ENCODE data around the gene GYS1. TPM values are rescaled to one million over a fixed set of nuclear protein-coding genes. Genes with fewer than 3 reads are reported as not detected.
A peak's percentile ranks its signal among the peaks of the same experiment; 100 is the strongest.
"Not testable (repeated sequence)": the region's sequence is repeated elsewhere in the genome, so short reads cannot be mapped to it uniquely, and the experiment has no call there.

GYS1 gene
- 40.0 and 41.5 TPM in 2 replicates for total RNA-seq

DNA sequence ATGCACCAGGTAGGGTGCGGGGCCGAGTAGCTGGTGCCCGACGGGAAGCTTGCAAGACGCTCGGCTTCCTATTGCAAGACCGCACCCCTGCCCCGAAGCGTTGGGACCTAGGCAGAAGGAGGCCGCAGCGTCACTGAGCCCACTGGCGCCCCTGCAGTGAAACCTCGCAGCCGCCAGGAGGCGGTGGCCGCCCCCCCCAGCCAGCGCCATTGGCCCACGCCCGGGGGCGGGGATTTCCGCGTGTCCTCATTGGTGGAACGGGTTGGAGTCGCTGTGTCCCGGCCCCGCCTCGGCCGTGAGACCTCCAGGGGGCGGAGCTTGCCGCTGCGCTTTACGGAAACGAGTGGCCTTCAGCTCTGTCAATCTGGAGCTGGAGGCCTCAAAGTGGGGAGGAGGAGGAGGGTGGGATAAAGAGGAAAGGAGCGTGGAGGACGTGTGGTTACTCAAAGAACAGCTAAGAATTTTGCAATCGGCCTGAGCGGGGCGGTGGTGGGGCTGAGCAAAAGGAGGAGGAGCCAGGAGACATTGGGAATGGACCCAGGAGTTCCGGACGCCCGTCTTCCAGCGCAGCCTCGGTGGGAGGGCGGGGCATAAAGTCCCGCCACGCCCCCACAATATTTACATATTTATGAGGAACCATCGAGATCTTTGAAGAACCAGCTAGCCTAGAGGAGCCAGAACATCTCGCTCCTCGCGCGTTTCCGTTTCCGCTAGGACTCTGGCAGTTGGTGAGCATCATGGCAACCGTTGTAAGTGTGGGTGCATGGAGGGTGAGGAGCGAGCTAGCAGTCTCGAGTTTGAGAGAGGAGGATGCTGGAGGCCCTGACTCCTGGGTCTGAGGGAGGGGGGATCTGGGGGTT lies at the start of gene GYS1, which contains the start of gene RUVBL2:
Gene GYS1 (minus strand): TSS at position 135 of the 860 bp plus-strand sequence. CDS start 197 bp downstream, outside the sequence.
Gene RUVBL2 (plus strand): TSS at position 713 of the 860 bp plus-strand sequence. CDS start 25 bp downstream, at position 738.
- DNase-seq (ENCODE audit: extremely low read depth, low read depth, low spot score) = peak; percentile 91

DNA sequence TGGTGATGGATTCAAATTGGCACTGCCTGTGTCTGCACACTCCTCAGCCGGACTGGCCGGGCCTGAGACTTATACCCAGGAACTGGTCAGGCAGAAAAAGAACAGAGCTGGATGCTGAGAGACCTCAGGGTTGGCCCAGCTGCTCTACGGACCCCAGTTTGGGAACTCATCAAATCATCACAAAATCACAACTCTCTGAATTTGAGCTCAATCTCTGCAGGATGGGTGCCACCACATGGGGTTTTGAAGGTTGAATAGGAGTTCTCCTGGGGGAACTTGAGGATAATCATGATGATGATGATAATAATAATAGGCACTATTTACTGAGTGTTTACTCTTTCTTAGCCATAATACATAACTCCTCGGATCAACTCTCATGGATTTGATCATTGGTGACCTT lies 49.6 kb upstream of the GYS1 start:
- not testable (repeated sequence) for DNase-seq (ENCODE audit: extremely low read depth, low read depth, low spot score)

DNA sequence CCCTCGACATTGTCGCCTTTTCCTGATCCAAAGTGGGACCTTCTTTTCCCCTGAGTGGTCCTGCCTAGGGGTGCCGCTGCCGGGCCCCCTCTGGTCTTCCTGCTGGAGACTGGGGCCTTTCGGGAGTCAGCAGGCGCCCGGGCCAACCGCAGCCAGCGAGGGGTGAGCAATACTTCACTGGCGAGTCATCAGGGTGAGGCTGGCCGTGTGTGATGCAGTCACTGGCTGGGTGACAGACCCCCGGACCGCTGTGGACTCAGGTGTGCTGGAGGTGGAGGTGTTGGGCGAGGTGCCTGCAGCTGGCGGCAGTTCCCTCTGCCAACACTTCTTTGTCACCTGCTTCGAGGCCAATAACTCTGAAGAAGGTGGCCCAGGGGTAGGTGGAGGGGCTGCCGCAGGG lies 49.1 kb upstream of the GYS1 start:
- DNase-seq (ENCODE audit: extremely low read depth, low read depth, low spot score) = no peak

DNA sequence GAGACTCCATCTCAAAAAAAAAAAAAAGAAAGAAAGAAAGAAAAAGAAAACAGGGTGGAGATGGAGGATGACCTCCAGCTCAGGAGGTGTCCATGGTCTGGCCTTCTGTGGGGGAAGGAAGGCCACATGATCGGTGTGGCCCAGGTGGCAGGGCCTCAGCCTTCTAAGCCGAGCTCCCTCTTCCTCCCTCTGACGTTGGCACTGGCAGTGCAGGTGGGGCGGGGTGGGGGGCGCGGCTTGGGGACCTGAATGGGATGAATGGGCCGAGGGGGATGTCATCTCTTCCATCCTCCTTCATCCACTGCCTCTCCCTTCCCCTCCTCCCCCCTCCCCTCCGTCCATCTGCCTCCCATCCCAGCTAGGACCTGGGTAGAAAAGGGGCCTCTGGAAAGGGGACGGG lies 46.6 kb upstream of the GYS1 start:
- not testable (repeated sequence) for DNase-seq (ENCODE audit: extremely low read depth, low read depth, low spot score)

DNA sequence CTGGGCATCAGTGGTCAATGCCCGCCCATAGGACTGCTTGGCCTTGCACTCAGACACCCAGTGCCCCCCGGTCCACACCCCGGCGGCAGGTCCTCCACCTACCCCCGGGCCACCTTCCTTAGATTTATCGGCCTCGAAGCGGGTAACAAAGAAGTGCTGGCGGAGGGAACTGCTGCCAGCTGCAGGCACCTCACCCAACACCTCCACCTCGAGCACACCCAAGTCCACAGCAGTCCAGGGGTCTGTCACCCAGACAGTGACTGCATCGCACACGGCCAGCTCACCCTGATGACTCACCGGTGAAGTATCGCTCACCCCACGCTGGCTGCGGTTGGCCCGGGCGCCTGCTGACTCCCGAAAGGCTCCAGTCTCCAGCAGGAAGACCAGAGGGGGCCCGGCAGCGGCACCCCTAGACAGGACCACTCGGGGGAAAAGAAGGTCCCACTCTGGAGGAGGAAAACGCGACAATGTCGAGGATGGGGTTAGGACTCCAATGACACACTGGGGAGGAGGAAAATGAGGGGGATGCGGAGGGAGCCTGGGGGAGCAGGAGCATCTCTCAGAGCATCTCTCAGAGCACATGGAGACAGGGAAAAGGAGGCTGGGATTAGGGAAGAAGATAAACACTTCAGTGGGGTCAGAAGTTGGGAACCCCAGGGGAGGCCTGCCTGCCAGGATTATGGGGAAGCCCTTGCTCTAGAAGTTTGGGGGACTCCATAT lies 45.6 kb upstream of the GYS1 start:
- not testable (repeated sequence) for DNase-seq (ENCODE audit: extremely low read depth, low read depth, low spot score)

DNA sequence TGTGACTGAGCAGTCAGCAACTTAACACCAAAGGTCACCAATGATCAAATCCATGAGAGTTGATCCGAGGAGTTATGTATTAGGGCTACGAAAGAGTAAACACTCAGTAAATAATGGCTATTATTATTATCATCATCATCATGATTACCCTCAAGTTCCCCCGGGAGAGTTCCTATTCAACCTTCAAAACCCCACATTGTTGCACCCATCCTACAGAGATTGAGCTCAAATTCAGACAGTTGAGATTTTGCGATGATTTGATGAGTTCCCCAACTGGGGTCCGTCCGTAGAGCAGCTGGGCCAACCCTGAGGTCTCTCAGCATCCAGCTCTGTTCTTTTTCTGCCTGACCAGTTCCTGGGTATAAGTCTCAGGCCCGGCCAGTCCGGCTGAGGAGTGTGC lies 45.0 kb upstream of the GYS1 start:
- DNase-seq (ENCODE audit: extremely low read depth, low read depth, low spot score) = not testable (repeated sequence)

DNA sequence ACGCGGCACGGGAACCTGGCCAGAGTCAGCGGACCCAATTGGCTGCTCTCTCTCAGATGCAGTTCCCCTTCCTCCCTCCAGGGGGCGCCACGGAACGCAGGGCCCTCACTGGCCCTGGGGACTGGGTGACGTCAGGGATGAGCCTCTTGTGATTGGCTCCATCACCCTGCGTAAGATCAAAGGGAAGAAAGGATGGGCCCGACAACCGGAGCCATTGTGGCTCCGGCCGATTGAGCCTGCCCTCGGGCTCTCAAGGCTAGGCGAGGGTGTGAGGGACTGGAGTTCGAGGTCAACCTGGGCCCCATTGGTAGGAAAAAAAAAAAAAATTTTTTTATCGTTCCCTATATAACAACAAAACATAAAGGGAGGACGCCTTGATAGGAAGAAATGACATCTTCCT lies 43.7 kb upstream of the GYS1 start, which contains the start of gene CGB1:
Gene CGB1 (minus strand): TSS at position 81 of the 400 bp plus-strand sequence. CDS start 184 bp downstream, outside the sequence.
- DNase-seq (ENCODE audit: extremely low read depth, low read depth, low spot score) = not testable (repeated sequence)

DNA sequence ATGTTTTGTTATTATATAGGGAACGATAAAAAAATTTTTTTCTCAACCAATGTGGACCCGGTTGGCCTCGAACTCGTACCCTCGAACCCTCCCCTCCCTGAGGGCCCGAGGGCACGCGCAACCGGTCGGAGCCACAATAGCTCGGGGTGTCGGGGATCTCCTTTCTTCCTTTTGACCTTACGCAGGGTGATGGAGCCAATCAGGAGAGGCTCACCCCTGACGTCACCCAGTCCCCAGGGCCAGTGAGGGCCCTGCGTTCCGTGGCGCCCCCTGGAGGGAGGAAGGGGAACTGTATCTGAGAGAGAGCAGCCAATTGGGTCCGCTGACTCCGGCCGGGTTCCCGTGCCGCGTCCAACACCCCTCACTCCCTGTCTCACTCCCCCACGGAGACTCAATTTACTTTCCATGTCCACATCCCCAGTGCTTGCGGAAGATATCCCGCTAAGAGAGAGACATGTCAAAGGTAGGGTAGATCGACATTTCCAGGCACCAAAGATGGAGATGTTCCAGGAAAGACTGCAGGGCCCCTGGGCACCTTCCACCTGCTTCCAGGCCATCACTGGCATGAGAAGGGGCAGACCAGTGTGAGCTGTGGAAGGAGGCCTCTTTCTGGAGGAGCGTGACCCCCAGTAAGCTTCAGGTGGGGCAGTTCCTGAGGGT lies 38.7 kb upstream of the GYS1 start, which contains the start of gene CGB2:
Gene CGB2 (plus strand): TSS at position 249 of the 660 bp plus-strand sequence. CDS start 206 bp downstream, at position 455.
- DNase-seq (ENCODE audit: extremely low read depth, low read depth, low spot score) = not testable (repeated sequence)

DNA sequence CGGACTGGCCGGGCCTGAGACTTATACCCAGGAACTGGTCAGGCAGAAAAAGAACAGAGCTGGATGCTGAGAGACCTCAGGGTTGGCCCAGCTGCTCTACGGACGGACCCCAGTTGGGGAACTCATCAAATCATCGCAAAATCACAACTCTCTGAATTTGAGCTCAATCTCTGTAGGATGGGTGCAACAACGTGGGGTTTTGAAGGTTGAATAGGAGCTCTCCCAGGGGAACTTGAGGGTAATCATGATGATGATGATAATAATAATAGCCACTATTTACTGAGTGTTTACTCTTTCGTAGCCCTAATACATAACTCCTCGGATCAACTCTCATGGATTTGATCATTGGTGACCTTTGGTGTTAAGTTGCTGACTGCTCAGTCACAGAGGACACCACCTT lies 37.2 kb upstream of the GYS1 start:
- DNase-seq (ENCODE audit: extremely low read depth, low read depth, low spot score) = not testable (repeated sequence)

DNA sequence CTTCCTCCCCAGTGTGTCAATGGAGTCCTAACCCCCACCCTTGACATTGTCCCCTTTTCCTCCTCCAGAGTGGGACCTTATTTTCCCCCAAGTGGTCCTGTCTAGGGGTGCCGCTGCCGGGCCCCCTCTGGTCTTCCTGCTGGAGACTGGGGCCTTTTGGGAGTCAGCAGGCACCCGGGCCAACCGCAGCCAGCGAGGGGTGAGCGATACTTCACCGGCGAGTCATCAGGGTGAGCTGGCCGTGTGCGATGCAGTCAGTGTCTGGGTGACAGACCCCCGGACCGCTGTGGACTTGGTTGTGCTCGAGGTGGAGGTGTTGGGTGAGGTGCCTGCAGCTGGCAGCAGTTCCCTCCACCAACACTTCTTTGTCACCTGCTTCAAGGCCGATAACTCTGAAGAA lies 36.6 kb upstream of the GYS1 start:
- not testable (repeated sequence) for DNase-seq (ENCODE audit: extremely low read depth, low read depth, low spot score)

DNA sequence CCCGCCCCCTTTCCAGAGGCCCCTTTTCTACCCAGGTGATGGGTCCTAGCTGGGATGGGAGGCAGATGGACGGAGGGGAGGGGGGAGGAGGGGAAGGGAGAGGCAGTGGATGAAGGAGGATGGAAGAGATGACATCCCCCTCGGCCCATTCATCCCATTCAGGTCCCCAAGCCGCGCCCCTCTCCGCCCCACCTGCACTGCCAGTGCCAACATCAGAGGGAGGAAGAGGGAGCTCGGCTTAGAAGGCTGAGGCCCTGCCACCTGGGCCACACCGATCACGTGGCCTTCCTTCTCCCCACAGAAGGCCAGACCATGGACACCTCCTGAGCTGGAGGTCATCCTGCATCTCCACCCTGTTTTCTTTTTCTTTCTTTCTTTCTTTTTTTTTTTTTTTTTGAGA lies 35.6 kb upstream of the GYS1 start:
- not testable (repeated sequence) for DNase-seq (ENCODE audit: extremely low read depth, low read depth, low spot score)

DNA sequence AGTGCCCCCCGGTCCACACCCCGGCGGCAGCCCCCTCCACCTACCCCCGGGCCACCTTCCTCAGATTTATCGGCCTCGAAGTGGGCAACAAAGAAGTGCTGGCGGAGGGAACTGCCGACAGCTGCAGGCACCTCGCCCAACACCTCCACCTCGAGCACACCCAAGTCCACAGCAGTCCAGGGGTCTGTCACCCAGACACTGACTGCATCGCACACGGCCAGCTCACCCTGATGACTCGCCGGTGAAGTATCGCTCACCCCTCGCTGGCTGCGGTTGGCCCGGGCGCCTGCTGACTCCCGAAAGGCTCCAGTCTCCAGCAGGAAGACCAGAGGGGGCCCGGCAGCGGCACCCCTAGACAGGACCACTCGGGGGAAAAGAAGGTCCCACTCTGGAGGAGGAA lies 32.5 kb upstream of the GYS1 start:
- DNase-seq (ENCODE audit: extremely low read depth, low read depth, low spot score) = not testable (repeated sequence)

DNA sequence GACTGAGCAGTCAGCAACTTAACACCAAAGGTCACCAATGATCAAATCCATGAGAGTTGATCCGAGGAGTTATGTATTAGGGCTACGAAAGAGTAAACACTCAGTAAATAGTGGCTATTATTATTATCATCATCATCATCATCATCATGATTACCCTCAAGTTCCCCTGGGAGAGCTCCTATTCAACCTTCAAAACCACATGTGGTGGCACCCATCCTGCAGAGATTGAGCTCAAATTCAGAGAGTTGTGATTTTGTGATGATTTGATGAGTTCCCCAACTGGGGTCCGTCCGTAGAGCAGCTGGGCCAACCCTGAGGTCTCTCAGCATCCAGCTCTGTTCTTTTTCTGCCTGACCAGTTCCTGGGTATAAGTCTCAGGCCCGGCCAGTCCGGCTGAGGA lies 32.0 kb upstream of the GYS1 start:
- not testable (repeated sequence) for DNase-seq (ENCODE audit: extremely low read depth, low read depth, low spot score)

DNA sequence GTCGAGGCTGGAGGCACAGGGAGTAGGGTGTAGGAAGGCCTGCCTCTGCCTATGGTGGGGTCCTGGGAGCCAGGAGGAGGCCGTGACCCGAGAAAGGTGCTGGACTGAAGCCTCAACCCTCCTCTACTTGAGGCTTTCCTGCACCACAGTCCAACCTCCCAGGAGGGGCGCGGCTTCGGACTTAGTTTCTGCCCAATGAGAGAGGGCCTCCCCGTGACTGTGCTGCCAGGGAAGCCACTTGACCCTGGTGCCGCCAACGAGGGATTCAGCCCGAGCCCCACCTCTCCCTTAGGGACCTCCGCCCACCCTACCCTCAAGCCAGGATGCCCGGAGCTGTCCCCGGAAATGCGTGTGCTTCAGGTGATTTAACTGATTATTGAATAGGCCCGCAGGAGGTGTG lies 31.1 kb upstream of the GYS1 start, which contains the start of gene CGB3:
Gene CGB3 (minus strand): TSS at position 101 of the 400 bp plus-strand sequence. CDS start 362 bp downstream, outside the sequence.
- not testable (repeated sequence) for DNase-seq (ENCODE audit: extremely low read depth, low read depth, low spot score)

DNA sequence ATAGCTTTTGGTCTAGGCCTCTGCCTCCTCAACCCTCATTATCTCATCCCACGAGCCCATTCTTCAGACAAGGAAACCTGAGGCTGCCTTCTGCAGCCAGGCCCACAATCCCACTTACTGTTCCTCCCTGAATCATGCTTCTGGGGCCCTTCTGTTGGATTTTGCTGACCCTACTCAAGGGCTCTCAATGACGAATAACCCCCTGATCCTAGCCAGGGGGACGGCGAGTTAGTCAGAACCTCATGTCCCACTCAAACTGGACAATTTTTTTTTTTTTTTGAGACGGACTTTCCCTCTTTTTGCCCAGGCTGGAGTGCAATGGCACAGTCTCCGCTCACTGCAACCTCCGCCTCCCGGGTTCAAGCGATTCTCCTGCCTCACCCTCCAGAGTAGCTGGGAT lies 29.0 kb upstream of the GYS1 start:
- DNase-seq (ENCODE audit: extremely low read depth, low read depth, low spot score) = no peak

DNA sequence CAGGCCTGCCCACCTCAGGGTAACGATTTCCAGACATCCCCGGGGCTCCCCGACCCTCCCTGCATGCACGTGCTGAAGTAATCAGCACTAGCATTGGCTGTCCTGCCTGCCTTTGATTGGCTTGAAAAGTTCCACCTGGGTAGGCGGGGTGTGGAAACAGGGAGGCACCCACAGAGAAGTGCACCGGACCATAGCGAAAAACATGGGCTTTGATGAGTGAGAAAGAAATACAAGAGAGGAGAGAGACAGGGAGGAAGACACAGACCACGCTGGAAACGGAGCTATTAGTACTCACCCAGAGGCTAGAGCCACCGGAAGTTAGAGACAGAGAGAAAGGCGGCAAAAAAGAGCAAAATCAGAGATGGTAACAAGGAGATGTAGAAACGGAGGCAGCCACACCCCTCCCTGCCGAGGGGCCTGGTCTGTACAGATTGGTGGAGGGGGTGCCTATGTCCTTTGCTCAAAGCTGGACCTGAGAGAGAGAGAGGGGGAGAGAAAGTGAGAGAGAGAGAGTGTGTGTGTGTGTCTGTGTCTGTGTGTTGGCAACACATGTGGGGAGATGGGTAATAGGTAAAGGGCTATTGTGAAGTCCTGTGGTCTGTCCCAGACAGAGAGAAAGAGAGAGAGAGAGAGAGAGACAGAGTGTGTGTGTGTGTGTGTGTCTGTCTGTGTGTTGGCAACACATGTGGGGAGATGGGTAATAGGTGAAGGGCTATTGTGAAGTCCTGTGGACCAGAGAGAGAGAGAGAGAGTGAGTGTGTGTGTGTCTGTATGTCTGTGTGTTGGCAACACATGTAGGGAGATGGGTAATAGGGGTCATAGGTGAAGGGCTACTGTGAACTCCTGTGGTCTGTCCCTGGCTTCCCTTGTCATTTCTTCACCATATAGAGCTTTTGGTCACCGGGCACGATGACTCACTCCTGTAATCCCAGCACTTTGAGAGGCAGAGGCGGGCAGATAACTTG lies 28.1 kb upstream of the GYS1 start:
- no peak for DNase-seq (ENCODE audit: extremely low read depth, low read depth, low spot score)

DNA sequence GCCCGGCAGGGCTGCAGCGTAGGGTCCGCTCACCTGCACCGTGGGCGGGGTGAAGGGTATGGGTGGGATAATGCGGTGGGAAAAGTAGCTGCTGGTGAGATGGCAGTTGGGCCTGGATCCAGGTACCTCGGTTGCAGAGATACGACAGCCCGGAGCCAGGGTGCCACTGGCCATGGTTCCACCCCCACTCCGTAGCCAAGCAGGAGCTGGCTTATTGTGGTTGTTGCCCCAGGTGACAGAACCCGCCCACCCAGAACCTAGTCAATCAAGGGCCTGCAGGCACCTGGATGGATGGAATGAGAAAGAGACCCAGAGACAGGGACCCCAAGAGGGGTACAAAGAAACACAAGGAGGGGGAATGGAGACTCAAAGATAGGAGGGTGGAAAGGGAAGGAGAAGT lies 27.2 kb upstream of the GYS1 start:
- no peak for DNase-seq (ENCODE audit: extremely low read depth, low read depth, low spot score)

DNA sequence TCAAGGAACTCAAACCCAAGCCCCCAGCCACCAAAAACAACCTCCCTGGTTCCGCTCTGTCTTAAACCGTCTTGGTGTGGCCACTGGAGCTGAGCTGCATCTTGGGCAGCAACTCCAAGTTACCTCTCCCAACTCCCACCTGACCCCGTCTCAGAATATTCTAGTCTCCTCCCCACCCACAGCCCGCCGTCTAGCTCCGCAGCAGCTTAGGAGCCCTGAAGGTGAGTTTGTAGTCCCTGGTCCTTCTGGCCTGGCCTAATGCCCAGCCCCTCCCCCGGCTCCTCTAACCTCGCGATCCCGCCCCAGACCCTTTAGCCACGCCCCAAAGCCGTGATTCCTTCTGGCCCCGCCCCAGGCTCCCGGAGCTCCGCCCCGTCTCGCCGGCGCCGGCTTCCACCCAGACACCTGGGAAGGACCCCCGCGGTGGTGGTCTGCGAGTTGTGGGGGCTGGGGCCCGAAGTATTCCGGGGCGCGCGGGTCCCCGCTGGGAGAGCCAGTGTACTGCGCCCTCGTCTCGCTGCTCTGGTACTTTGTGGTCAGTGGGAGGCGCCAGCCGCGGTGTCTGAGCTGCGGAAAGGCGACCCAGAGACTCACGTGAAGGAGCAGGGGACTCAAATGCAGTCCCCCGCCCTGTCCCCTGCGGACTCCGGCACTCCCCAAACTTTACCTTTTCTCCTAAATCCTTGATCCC lies 26.3 kb upstream of the GYS1 start:
- no peak for DNase-seq (ENCODE audit: extremely low read depth, low read depth, low spot score)

Data from glomerular endothelial cell (primary cell).